HEK293 (cell line): ENCODE data around the gene ABCA12.

ENCODE experiments used
- CTCF ChIA-PET: fragments of 350-600 bp; formaldehyde crosslinking; extraction: SDS; loops from one replicate; lab custom pipeline; 2021; ENCODE audit warnings: antibody characterized with exemption; lab: Yijun Ruan, JAX
- POLR2A ChIA-PET: fragments of 300-600 bp; formaldehyde crosslinking; extraction: SDS; loops from one replicate; lab custom pipeline; 2020; ENCODE audit warnings: antibody characterized with exemption, inconsistent platforms; lab: Yijun Ruan, JAX
- H3K27ac ChIP-seq: fragments of 200-500 bp; sonication (Bioruptor generic); 2 replicates; pipeline ENCODE4 v1.5.1; 2014; ENCODE audit warnings: low read depth, low read length, control low read depth, inconsistent platforms; ENCODE audit errors: extremely low read depth
- H3K36me3 ChIP-seq, 2 experiments: fragments of 200-500 bp in 1 of 2; sonication (Bioruptor generic) in 1 of 2; 1 replicate in 1 of 2; 2 replicates in 1 of 2; pipeline ENCODE4 v1.5.1; 2014 to 2017; ENCODE audit warnings: inconsistent platforms in 2 of 2, low read length in 2 of 2; ENCODE audit not compliant: control insufficient read depth in 2 of 2, insufficient read depth in 1 of 2
- H3K4me1 ChIP-seq: fragments of 200-500 bp; sonication (Bioruptor generic); 2 replicates; pipeline ENCODE4 v1.5.1; 2014; ENCODE audit warnings: mild to moderate bottlenecking, low read length, inconsistent platforms; ENCODE audit not compliant: control insufficient read depth, insufficient read depth
- H3K4me3 ChIP-seq: 2 replicates; pipeline ENCODE4 v1.5.1; 2011; ENCODE audit warnings: low read depth, mild to moderate bottlenecking, control low read depth, low read length, moderate library complexity
- H3K9me3 ChIP-seq: fragments of 200-500 bp; sonication (Bioruptor generic); 2 replicates; pipeline ENCODE4 v1.5.1; 2014; ENCODE audit warnings: low read depth, low read length, inconsistent platforms; ENCODE audit not compliant: control insufficient read depth, insufficient read depth
- AEBP2 ChIP-seq: fragments of 450-650 bp; formaldehyde crosslinking; IDR thresholded peaks from 2 replicates; pipeline ENCODE4 v1.5.1; 2016; ENCODE audit warnings: missing biosample characterization, missing genetic modification characterization, borderline replicate concordance
- EGR2 ChIP-seq: fragments of 450-650 bp; formaldehyde crosslinking; IDR thresholded peaks from 2 replicates; pipeline ENCODE4 v1.5.1; 2016; ENCODE audit warnings: low read depth, missing biosample characterization, missing genetic modification characterization
- GLI4 ChIP-seq: fragments of 450-650 bp; formaldehyde crosslinking; IDR thresholded peaks from 2 replicates; pipeline ENCODE4 v1.5.1; 2016; ENCODE audit warnings: missing biosample characterization, missing genetic modification characterization
- GLIS2 ChIP-seq: fragments of 450-650 bp; formaldehyde crosslinking; IDR thresholded peaks from 2 replicates; pipeline ENCODE4 v1.5.1; 2016; ENCODE audit warnings: missing biosample characterization, missing genetic modification characterization
- HOXA7 ChIP-seq: sonication (generic); formaldehyde crosslinking; IDR thresholded peaks from 2 replicates; pipeline ENCODE4 v1.8.1; 2022; ENCODE audit warnings: missing genetic modification reagents, borderline replicate concordance
- OSR2 ChIP-seq: fragments of 450-650 bp; formaldehyde crosslinking; IDR thresholded peaks from 2 replicates; pipeline ENCODE4 v1.5.1; 2016; ENCODE audit warnings: missing biosample characterization, missing genetic modification characterization
- SP7 ChIP-seq: fragments of 450-650 bp; formaldehyde crosslinking; IDR thresholded peaks from 2 replicates; pipeline ENCODE4 v1.5.1; 2016; ENCODE audit warnings: missing biosample characterization, missing genetic modification characterization
- TCF7L2 ChIP-seq: IDR thresholded peaks from 2 replicates; pipeline ENCODE4 v1.6.1; 2011; ENCODE audit warnings: low read depth, mild to moderate bottlenecking, inconsistent platforms, low read length, moderate library complexity, borderline replicate concordance
- ZBTB48 ChIP-seq: fragments of 450-650 bp; formaldehyde crosslinking; IDR thresholded peaks from 2 replicates; pipeline ENCODE4 v1.5.1; 2016; ENCODE audit warnings: missing biosample characterization, missing genetic modification characterization
- ZNF146 ChIP-seq: fragments of 450-650 bp; formaldehyde crosslinking; IDR thresholded peaks from 2 replicates; pipeline ENCODE4 v1.5.1; 2016; ENCODE audit warnings: missing biosample characterization, missing genetic modification characterization
- ZNF221 ChIP-seq: fragments of 450-650 bp; formaldehyde crosslinking; IDR thresholded peaks from 2 replicates; pipeline ENCODE4 v1.5.1; 2017; ENCODE audit warnings: missing biosample characterization, missing genetic modification characterization, borderline replicate concordance
- ZNF280D ChIP-seq: fragments of 450-650 bp; formaldehyde crosslinking; IDR thresholded peaks from 2 replicates; pipeline ENCODE4 v1.5.1; 2016; ENCODE audit warnings: missing biosample characterization, missing genetic modification characterization
- ZNF311 ChIP-seq: fragments of 450-650 bp; formaldehyde crosslinking; IDR thresholded peaks from 2 replicates; pipeline ENCODE4 v1.5.1; 2017; ENCODE audit warnings: missing biosample characterization, missing genetic modification characterization, borderline replicate concordance
- ZNF48 ChIP-seq: fragments of 450-650 bp; formaldehyde crosslinking; IDR thresholded peaks from 2 replicates; pipeline ENCODE4 v1.5.1; 2016; ENCODE audit warnings: missing biosample characterization, missing genetic modification characterization
- ZNF501 ChIP-seq: fragments of 450-650 bp; formaldehyde crosslinking; IDR thresholded peaks from 2 replicates; pipeline ENCODE4 v1.5.1; 2016; ENCODE audit warnings: missing biosample characterization, missing genetic modification characterization
- ZNF571 ChIP-seq: fragments of 450-650 bp; formaldehyde crosslinking; IDR thresholded peaks from 2 replicates; pipeline ENCODE4 v1.5.0; 2017; ENCODE audit warnings: missing biosample characterization, missing genetic modification characterization
- ZNF596 ChIP-seq: fragments of 450-650 bp; IDR thresholded peaks from 2 replicates; pipeline ENCODE4 v1.5.0; 2018; ENCODE audit warnings: missing biosample characterization, mild to moderate bottlenecking, missing genetic modification characterization, moderate library complexity
- ZNF600 ChIP-seq: fragments of 450-650 bp; formaldehyde crosslinking; IDR thresholded peaks from 2 replicates; pipeline ENCODE4 v1.5.1; 2016; ENCODE audit warnings: missing biosample characterization, missing genetic modification characterization
- ZNF654 ChIP-seq: fragments of 450-650 bp; formaldehyde crosslinking; IDR thresholded peaks from 2 replicates; pipeline ENCODE4 v1.5.1; 2016; ENCODE audit warnings: low read depth, missing biosample characterization, missing genetic modification characterization
- ZNF76 ChIP-seq: fragments of 450-650 bp; formaldehyde crosslinking; IDR thresholded peaks from 2 replicates; pipeline ENCODE4; 2016; ENCODE audit warnings: low read depth, missing biosample characterization, missing genetic modification characterization, borderline replicate concordance
- ZNF792 ChIP-seq: fragments of 450-650 bp; formaldehyde crosslinking; IDR thresholded peaks from 2 replicates; pipeline ENCODE4 v1.5.1; 2016; ENCODE audit warnings: missing biosample characterization, missing genetic modification characterization
- ZSCAN23 ChIP-seq: fragments of 450-650 bp; formaldehyde crosslinking; IDR thresholded peaks from 2 replicates; pipeline ENCODE4 v1.5.1; 2016; ENCODE audit warnings: missing biosample characterization, missing genetic modification characterization
- TF ChIP-seq, protein P1 (sequence below): fragments of 450-650 bp; formaldehyde crosslinking; IDR thresholded peaks from 2 replicates; pipeline ENCODE4 v1.5.1; 2016; ENCODE audit warnings: missing biosample characterization, missing genetic modification characterization

Gene ABCA12

GRCh38 chr2:215002500-215002899 is 135.9 kb downstream of the ABCA12 start:
- Histone ChIP-seq H3K36me3 (no peaks in the 10 kb centered on the region), H3K4me1 (no peaks in the 10 kb centered on the region), H3K27ac (no peak overlapping the region), H3K9me3 (no peaks in the 10 kb centered on the region), H3K4me3 (no peak overlapping the region)
- TF ChIP-seq OSR2 (tag by site-specific recombination) (no peak), GLIS2 (no peak), ZNF571 (tag by site-specific recombination) (no peak), ZNF654 (tag by site-specific recombination) (peak; percentile 55), SP7 (tag by site-specific recombination) (no peak), ZNF792 (tag by site-specific recombination) (no peak), GLI4 (tag by site-specific recombination) (no peak), ZNF48 (tag by site-specific recombination) (no peak)
- TF ChIP-seq, protein P1, sequence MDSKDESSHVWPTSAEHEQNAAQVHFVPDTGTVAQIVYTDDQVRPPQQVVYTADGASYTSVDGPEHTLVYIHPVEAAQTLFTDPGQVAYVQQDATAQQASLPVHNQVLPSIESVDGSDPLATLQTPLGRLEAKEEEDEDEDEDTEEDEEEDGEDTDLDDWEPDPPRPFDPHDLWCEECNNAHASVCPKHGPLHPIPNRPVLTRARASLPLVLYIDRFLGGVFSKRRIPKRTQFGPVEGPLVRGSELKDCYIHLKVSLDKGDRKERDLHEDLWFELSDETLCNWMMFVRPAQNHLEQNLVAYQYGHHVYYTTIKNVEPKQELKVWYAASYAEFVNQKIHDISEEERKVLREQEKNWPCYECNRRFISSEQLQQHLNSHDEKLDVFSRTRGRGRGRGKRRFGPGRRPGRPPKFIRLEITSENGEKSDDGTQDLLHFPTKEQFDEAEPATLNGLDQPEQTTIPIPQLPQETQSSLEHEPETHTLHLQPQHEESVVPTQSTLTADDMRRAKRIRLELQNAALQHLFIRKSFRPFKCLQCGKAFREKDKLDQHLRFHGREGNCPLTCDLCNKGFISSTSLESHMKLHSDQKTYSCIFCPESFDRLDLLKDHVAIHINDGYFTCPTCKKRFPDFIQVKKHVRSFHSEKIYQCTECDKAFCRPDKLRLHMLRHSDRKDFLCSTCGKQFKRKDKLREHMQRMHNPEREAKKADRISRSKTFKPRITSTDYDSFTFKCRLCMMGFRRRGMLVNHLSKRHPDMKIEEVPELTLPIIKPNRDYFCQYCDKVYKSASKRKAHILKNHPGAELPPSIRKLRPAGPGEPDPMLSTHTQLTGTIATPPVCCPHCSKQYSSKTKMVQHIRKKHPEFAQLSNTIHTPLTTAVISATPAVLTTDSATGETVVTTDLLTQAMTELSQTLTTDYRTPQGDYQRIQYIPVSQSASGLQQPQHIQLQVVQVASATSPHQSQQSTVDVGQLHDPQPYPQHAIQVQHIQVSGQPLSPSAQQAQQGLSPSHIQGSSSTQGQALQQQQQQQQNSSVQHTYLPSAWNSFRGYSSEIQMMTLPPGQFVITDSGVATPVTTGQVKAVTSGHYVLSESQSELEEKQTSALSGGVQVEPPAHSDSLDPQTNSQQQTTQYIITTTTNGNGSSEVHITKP (tag by site-specific recombination): no peak
- ChIA-PET CTCF (interaction anchor here (0.5 kb wide), 1 partner anchor 190 kb away, joined by 3 read pairs; no protein-coding TSS in a partner anchor), POLR2A (no interaction called here)

- ChIA-PET CTCF (interaction anchor here (0.6 to 0.8 kb wide), 2 partner anchors 12 to 192 kb away, joined by 3 to 4 read pairs; no protein-coding TSS in a partner anchor), POLR2A (no interaction called here)
- H3K4me1 ChIP-seq: no peaks in the 10 kb centered on the region
- no peak overlapping the region for H3K27ac ChIP-seq
- H3K4me3 ChIP-seq: no peak overlapping the region
- H3K36me3 ChIP-seq: no peaks in the 10 kb centered on the region
- TF ChIP-seq EGR2 (tag by site-specific recombination) (no peak), ZNF501 (no peak), ZNF280D (tag by site-specific recombination) (no peak), ZNF600 (tag by site-specific recombination) (no peak), ZNF596 (tag by site-specific recombination) (no peak), ZNF76 (tag by site-specific recombination) (no peak), ZNF311 (no peak), ZNF221 (tag by site-specific recombination) (no peak), ZBTB48 (tag by site-specific recombination) (no peak), AEBP2 (tag by site-specific recombination) (no peak), ZNF146 (tag by site-specific recombination) (no peak), TCF7L2 (no peak), HOXA7 (CRISPR knock-in tag) (no peak), ZSCAN23 (tag by site-specific recombination) (no peak)
- no peaks in the 10 kb centered on the region for H3K9me3 ChIP-seq
Observed at GRCh38 chr2:215000721-215001120, 137.7 kb downstream of the ABCA12 start.
